Measurements from ENCODE around the gene RDH5.
A peak's percentile ranks its signal among the peaks of the same experiment; 100 is the strongest.
"Not testable (repeated sequence)": the region's sequence is repeated elsewhere in the genome, so short reads cannot be mapped to it uniquely, and the experiment has no call there.

The RDH5 gene

GRCh38 chr12:55746174-55746912 lies 26.1 kb downstream of the RDH5 start:
- Histone ChIP-seq H3K27me3 (ENCODE audit: insufficient read depth, low read depth, severe bottlenecking) (no peaks in the 10 kb centered on the region), H3K4me3 (ENCODE audit: low read depth, low read length) (peak overlapping the region; percentile 11; the same call in 1 of the 2 replicates), H3K36me3 (peaks cover 43% of the 10 kb centered on the region), H3K27ac (peak overlapping the region; percentile 80), H3K9me3 (ENCODE audit: severe bottlenecking) (no peaks in the 10 kb centered on the region)
- TF ChIP-seq, protein P1, sequence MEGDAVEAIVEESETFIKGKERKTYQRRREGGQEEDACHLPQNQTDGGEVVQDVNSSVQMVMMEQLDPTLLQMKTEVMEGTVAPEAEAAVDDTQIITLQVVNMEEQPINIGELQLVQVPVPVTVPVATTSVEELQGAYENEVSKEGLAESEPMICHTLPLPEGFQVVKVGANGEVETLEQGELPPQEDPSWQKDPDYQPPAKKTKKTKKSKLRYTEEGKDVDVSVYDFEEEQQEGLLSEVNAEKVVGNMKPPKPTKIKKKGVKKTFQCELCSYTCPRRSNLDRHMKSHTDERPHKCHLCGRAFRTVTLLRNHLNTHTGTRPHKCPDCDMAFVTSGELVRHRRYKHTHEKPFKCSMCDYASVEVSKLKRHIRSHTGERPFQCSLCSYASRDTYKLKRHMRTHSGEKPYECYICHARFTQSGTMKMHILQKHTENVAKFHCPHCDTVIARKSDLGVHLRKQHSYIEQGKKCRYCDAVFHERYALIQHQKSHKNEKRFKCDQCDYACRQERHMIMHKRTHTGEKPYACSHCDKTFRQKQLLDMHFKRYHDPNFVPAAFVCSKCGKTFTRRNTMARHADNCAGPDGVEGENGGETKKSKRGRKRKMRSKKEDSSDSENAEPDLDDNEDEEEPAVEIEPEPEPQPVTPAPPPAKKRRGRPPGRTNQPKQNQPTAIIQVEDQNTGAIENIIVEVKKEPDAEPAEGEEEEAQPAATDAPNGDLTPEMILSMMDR (IDR thresholded peaks at IDR 0.05; ENCODE audit: low read depth, low read length) = no peak
- DNase-seq = no peak

DNA sequence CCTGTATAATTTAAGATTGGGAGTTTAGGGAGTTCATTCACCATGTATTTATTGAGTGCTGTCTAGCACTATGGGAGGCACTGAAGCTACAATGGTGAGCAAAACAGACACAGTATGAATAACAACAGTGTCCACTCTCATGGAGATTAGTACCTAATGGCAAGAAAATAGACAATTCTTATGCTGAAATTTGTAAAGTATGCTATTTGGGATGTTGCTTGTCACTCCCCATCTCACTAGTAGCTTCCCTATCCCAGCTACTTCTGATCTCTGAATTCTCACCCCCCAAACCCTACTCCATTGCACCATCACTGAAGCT lies 26.7 kb downstream of the RDH5 start:
- peaks cover 48% of the 10 kb centered on the region for H3K36me3 ChIP-seq

DNA sequence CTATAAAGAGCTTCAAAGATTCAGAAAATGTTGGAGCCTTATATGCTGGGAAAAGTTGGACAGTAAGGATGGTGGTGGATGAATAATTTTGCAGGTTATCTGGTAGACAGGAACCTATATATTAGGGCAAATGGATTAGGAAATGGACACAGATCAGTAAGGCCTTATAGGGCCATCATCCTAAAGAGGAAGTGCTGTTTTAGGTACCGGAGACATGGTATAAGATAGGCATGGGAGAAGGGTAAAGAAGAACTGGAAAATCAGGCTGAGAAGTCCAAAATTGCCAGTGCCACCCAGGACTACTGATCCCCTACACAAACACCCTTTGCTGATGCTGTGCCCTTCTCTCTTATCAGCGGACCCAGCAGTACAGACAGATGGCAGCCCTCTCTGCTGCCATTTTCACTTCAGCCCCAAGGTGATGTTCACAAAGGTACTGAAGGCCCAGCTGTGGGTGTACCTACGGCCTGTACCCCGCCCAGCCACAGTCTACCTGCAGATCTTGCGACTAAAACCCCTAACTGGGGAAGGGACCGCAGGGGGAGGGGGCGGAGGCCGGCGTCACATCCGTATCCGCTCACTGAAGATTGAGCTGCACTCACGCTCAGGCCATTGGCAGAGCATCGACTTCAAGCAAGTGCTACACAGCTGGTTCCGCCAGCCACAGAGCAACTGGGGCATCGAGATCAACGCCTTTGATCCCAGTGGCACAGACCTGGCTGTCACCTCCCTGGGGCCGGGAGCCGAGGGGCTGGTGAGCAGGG lies 28.2 kb downstream of the RDH5 start:
- DNase-seq = no peak
- H3K4me3 ChIP-seq (ENCODE audit: low read depth, low read length) = no peak overlapping the region
- H3K36me3 ChIP-seq = peaks cover 63% of the 10 kb centered on the region
- H3K27me3 ChIP-seq (ENCODE audit: insufficient read depth, low read depth, severe bottlenecking) = no peaks in the 10 kb centered on the region
- no peaks in the 10 kb centered on the region for H3K9me3 ChIP-seq (ENCODE audit: severe bottlenecking)
- H3K27ac ChIP-seq = no peak overlapping the region
- TF ChIP-seq, protein P1 (IDR thresholded peaks at IDR 0.05; ENCODE audit: low read depth, low read length) = no peak

More for the DNA sequence above, 26.7 kb downstream of the RDH5 start:
- DNase-seq = no peak
- Histone ChIP-seq H3K9me3 (ENCODE audit: severe bottlenecking) (no peaks in the 10 kb centered on the region), H3K27me3 (ENCODE audit: insufficient read depth, low read depth, severe bottlenecking) (no peaks in the 10 kb centered on the region), H3K4me3 (ENCODE audit: low read depth, low read length) (no peak overlapping the region), H3K27ac (peak overlapping the region; percentile 80)
- TF ChIP-seq, protein P1 (IDR thresholded peaks at IDR 0.05; ENCODE audit: low read depth, low read length) = no peak

- DNase-seq = no peak
- Histone ChIP-seq H3K4me3 (ENCODE audit: low read depth, low read length) (no peak overlapping the region), H3K27ac (no peak overlapping the region), H3K27me3 (ENCODE audit: insufficient read depth, low read depth, severe bottlenecking) (no peaks in the 10 kb centered on the region), H3K9me3 (ENCODE audit: severe bottlenecking) (peaks cover 2% of the 10 kb centered on the region), H3K36me3 (peaks cover 92% of the 10 kb centered on the region)
- TF ChIP-seq, protein P1 (IDR thresholded peaks at IDR 0.05; ENCODE audit: low read depth, low read length) = no peak
These were observed 35.1 kb downstream of the RDH5 start for GRCh38 chr12:55755246-55755645.

GRCh38 chr12:55757701-55758100 lies 37.5 kb downstream of the RDH5 start:
- Histone ChIP-seq H3K9me3 (ENCODE audit: severe bottlenecking) (peaks cover 2% of the 10 kb centered on the region), H3K27ac (peak overlapping the region; percentile 71), H3K36me3 (peaks cover 89% of the 10 kb centered on the region), H3K4me3 (ENCODE audit: low read depth, low read length) (no peak overlapping the region), H3K27me3 (ENCODE audit: insufficient read depth, low read depth, severe bottlenecking) (no peaks in the 10 kb centered on the region)
- DNase-seq = peak; percentile 15
- TF ChIP-seq, protein P1 (IDR thresholded peaks at IDR 0.05; ENCODE audit: low read depth, low read length) = no peak

- peaks cover 84% of the 10 kb centered on the region for H3K36me3 ChIP-seq
- not testable (repeated sequence) for H3K27ac ChIP-seq; H3K27me3 ChIP-seq (ENCODE audit: insufficient read depth, low read depth, severe bottlenecking); DNase-seq; H3K9me3 ChIP-seq (ENCODE audit: severe bottlenecking); H3K4me3 ChIP-seq (ENCODE audit: low read depth, low read length)
These were observed 38.4 kb downstream of the RDH5 start for GRCh38 chr12:55758575-55758974.

Data from WERI-Rb-1 (cell line).